DND-41 (cell line): Measurements from ENCODE around the gene ARTN.

ENCODE experiments used
- ATAC-seq: fragments of 200-7000 bp; cut with Tn5 transposase; 3 replicates; pipeline ENCODE4 v1.9.1; 2021; ENCODE audit warnings: low read depth; ENCODE audit not compliant: insufficient read depth
- DNase-seq: peaks from one replicate; pipeline ENCODE4 v3.0.0-alpha.2; 2020
- H2AFZ ChIP-seq: 2 replicates; pipeline ENCODE4 v1.6.0; 2012; ENCODE audit warnings: low read depth, low read length
- H3K27ac ChIP-seq: 2 replicates; pipeline ENCODE4 v1.5.1; 2012; ENCODE audit warnings: low read length, inconsistent platforms
- H3K27me3 ChIP-seq: fragments of 200-600 bp; sonication (generic); 2 replicates; pipeline ENCODE4 v1.6.0; 2012; ENCODE audit warnings: low read length, mild to moderate bottlenecking, inconsistent platforms; ENCODE audit not compliant: insufficient read depth, poor library complexity
- H3K36me3 ChIP-seq: 2 replicates; pipeline ENCODE4 v1.5.1; 2012; ENCODE audit warnings: low read length, inconsistent platforms; ENCODE audit not compliant: insufficient read depth
- H3K4me1 ChIP-seq: 2 replicates; pipeline ENCODE4 v1.5.1; 2012; ENCODE audit warnings: mild to moderate bottlenecking, low read length; ENCODE audit not compliant: insufficient read depth
- H3K4me2 ChIP-seq: 2 replicates; pipeline ENCODE4 v1.6.0; 2012; ENCODE audit warnings: mild to moderate bottlenecking, moderate library complexity, low read length, inconsistent platforms; ENCODE audit not compliant: insufficient read depth
- H3K4me3 ChIP-seq, 2 experiments: fragments of 200-600 bp in 1 of 2; shearing (Covaris generic) in 1 of 2; 2 replicates each; pipeline ENCODE4 v1.5.1; 2012 to 2016; ENCODE audit warnings: inconsistent platforms in 2 of 2, low read length in 2 of 2, mild to moderate bottlenecking in 2 of 2, low read depth in 1 of 2, moderate library complexity in 1 of 2
- H3K79me2 ChIP-seq: 2 replicates; pipeline ENCODE4 v1.6.0; 2012; ENCODE audit warnings: low read length, inconsistent platforms; ENCODE audit not compliant: insufficient read depth
- H3K9ac ChIP-seq: 2 replicates; pipeline ENCODE4 v1.6.0; 2012; ENCODE audit warnings: low read depth, mild to moderate bottlenecking, inconsistent platforms, low read length, moderate library complexity
- H3K9me3 ChIP-seq: 2 replicates; pipeline ENCODE4 v1.5.1; 2012; ENCODE audit warnings: low read length, moderate library complexity, mild to moderate bottlenecking, inconsistent platforms; ENCODE audit not compliant: insufficient read depth, severe bottlenecking
- H4K20me1 ChIP-seq: 2 replicates; pipeline ENCODE4 v1.6.0; 2012; ENCODE audit warnings: low read length; ENCODE audit not compliant: insufficient read depth
- EZH2 ChIP-seq: IDR thresholded peaks from 3 replicates; pipeline ENCODE4 v1.6.1; 2012; ENCODE audit warnings: borderline replicate concordance, low read depth, mild to moderate bottlenecking, moderate library complexity, low read length, inconsistent platforms; ENCODE audit not compliant: severe bottlenecking
- TF ChIP-seq, protein P1 (sequence below): IDR thresholded peaks from 2 replicates; pipeline ENCODE4 v1.5.1; 2012; ENCODE audit warnings: borderline replicate concordance, low read length, moderate library complexity, mild to moderate bottlenecking; ENCODE audit not compliant: poor library complexity, severe bottlenecking; ENCODE audit errors: extremely low read depth

Gene ARTN

GRCh38 chr1:43958351-43959255, 25.0 kb downstream of the ARTN start:
- ATAC-seq, result no peak
- Histone ChIP-seq H4K20me1 (peaks cover 4% of the 10 kb centered on the region; the same call in 1 of the 2 replicates), H3K36me3 (peaks cover 47% of the 10 kb centered on the region)

GRCh38 chr1:43960798-43961197, 27.2 kb downstream of the ARTN start:
- H3K79me2 ChIP-seq, result no peaks in the 10 kb centered on the region
- H4K20me1 ChIP-seq, result no peaks in the 10 kb centered on the region
- H3K9me3 ChIP-seq, result no peaks in the 10 kb centered on the region
- H3K4me3 ChIP-seq, result no peak overlapping the region
- no peaks in the 10 kb centered on the region for H3K4me1 ChIP-seq
- TF ChIP-seq, protein P1, sequence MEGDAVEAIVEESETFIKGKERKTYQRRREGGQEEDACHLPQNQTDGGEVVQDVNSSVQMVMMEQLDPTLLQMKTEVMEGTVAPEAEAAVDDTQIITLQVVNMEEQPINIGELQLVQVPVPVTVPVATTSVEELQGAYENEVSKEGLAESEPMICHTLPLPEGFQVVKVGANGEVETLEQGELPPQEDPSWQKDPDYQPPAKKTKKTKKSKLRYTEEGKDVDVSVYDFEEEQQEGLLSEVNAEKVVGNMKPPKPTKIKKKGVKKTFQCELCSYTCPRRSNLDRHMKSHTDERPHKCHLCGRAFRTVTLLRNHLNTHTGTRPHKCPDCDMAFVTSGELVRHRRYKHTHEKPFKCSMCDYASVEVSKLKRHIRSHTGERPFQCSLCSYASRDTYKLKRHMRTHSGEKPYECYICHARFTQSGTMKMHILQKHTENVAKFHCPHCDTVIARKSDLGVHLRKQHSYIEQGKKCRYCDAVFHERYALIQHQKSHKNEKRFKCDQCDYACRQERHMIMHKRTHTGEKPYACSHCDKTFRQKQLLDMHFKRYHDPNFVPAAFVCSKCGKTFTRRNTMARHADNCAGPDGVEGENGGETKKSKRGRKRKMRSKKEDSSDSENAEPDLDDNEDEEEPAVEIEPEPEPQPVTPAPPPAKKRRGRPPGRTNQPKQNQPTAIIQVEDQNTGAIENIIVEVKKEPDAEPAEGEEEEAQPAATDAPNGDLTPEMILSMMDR, result no peak
- TF ChIP-seq EZH2, result no peak
- no peak overlapping the region for H3K4me2 ChIP-seq
- DNase-seq (no peak), ATAC-seq (no peak)
- H3K36me3 ChIP-seq, result peaks cover 47% of the 10 kb centered on the region
- H3K27ac ChIP-seq, result no peak overlapping the region
- H3K27me3 ChIP-seq, result no peaks in the 10 kb centered on the region
- H2AFZ ChIP-seq, result no peak overlapping the region
- no peak overlapping the region for H3K9ac ChIP-seq

More at GRCh38 chr1:43958351-43959255, 25.0 kb downstream of the ARTN start:
- Histone ChIP-seq H3K4me1 (no peaks in the 10 kb centered on the region), H3K27me3 (no peaks in the 10 kb centered on the region), H3K79me2 (no peaks in the 10 kb centered on the region), H3K27ac (no peak overlapping the region), H3K9me3 (no peaks in the 10 kb centered on the region), H3K4me3 (no peak overlapping the region), H3K9ac (no peak overlapping the region), H3K4me2 (no peak overlapping the region), H2AFZ (no peak overlapping the region)
- TF ChIP-seq EZH2, result no peak
- TF ChIP-seq, protein P1, result no peak
- DNase-seq, result no peak

DNA sequence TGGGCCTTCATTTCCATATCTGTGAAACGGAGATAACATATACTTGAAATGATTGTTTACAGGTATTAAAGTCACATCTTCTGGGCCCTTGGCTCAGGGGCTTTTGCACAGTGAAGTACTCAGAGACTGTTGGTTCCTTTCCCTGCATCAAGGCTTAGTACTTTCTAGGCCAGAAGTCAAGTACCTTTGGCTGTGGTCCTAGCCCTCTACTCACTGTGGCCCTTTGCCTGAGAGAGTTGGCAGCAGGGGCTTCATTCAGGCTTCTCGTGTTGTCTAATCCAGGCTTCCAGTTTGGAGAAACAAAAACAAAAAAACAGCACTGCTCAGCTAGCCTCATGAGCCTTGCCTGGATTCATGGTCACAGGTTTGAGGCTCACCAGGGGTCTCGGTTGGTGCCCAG, 28.1 kb downstream of the ARTN start:
- TF ChIP-seq EZH2, result no peak
- TF ChIP-seq, protein P1, result no peak
- no peaks in the 10 kb centered on the region for H4K20me1 ChIP-seq
- H3K4me1 ChIP-seq, result no peaks in the 10 kb centered on the region
- ATAC-seq (no peak), DNase-seq (no peak)
- H3K4me2 ChIP-seq, result no peak overlapping the region
- no peaks in the 10 kb centered on the region for H3K9me3 ChIP-seq
- H3K9ac ChIP-seq, result no peak overlapping the region
- no peak overlapping the region for H3K4me3 ChIP-seq
- no peaks in the 10 kb centered on the region for H3K79me2 ChIP-seq
- no peak overlapping the region for H3K27ac ChIP-seq
- H3K36me3 ChIP-seq, result peaks cover 43% of the 10 kb centered on the region
- H2AFZ ChIP-seq, result no peak overlapping the region
- H3K27me3 ChIP-seq, result no peaks in the 10 kb centered on the region
